HEK293 (cell line): ENCODE data around the gene MADD.

Experiments
- EGR2 ChIP-seq: fragments of 450-650 bp; formaldehyde crosslinking; IDR thresholded peaks from 2 replicates; pipeline ENCODE4 v1.5.1; 2016; ENCODE audit warnings: low read depth, missing biosample characterization, missing genetic modification characterization
- GLI4 ChIP-seq: fragments of 450-650 bp; formaldehyde crosslinking; IDR thresholded peaks from 2 replicates; pipeline ENCODE4 v1.5.1; 2016; ENCODE audit warnings: missing biosample characterization, missing genetic modification characterization
- GLIS2 ChIP-seq: fragments of 450-650 bp; formaldehyde crosslinking; IDR thresholded peaks from 2 replicates; pipeline ENCODE4 v1.5.1; 2016; ENCODE audit warnings: missing biosample characterization, missing genetic modification characterization
- KLF16 ChIP-seq: fragments of 450-650 bp; formaldehyde crosslinking; IDR thresholded peaks from 2 replicates; pipeline ENCODE4 v1.5.1; 2017; ENCODE audit warnings: missing biosample characterization, missing genetic modification characterization
- WT1 ChIP-seq: fragments of 450-650 bp; formaldehyde crosslinking; IDR thresholded peaks from 2 replicates; pipeline ENCODE4 v1.5.1; 2016; ENCODE audit warnings: missing biosample characterization, missing genetic modification characterization
- ZNF214 ChIP-seq: fragments of 450-650 bp; formaldehyde crosslinking; IDR thresholded peaks from 2 replicates; pipeline ENCODE4 v1.5.1; 2017; ENCODE audit warnings: missing biosample characterization, mild to moderate bottlenecking, missing genetic modification characterization, borderline replicate concordance
- ZNF394 ChIP-seq: fragments of 450-650 bp; formaldehyde crosslinking; IDR thresholded peaks from 2 replicates; pipeline ENCODE4 v1.5.1; 2016; ENCODE audit warnings: missing biosample characterization, missing genetic modification characterization, mild to moderate bottlenecking, moderate library complexity, borderline replicate concordance
- ZNF571 ChIP-seq: fragments of 450-650 bp; formaldehyde crosslinking; IDR thresholded peaks from 2 replicates; pipeline ENCODE4 v1.5.0; 2017; ENCODE audit warnings: missing biosample characterization, missing genetic modification characterization
- ZNF624 ChIP-seq: fragments of 450-650 bp; formaldehyde crosslinking; IDR thresholded peaks from 2 replicates; pipeline ENCODE4 v1.5.1; 2017; ENCODE audit warnings: missing biosample characterization, missing genetic modification characterization
- ZNF658 ChIP-seq: fragments of 450-650 bp; formaldehyde crosslinking; IDR thresholded peaks from 2 replicates; pipeline ENCODE4; 2016; ENCODE audit warnings: missing biosample characterization, missing genetic modification characterization
- ZNF768 ChIP-seq: fragments of 450-650 bp; formaldehyde crosslinking; IDR thresholded peaks from 2 replicates; pipeline ENCODE4 v1.5.1; 2018; ENCODE audit warnings: missing biosample characterization, mild to moderate bottlenecking, missing genetic modification characterization
- ZNF843 ChIP-seq: fragments of 450-650 bp; formaldehyde crosslinking; IDR thresholded peaks from 2 replicates; pipeline ENCODE4 v1.5.1; 2016; ENCODE audit warnings: missing biosample characterization, missing genetic modification characterization
- TF ChIP-seq, protein P1 (sequence below): fragments of 450-650 bp; formaldehyde crosslinking; IDR thresholded peaks from 2 replicates; pipeline ENCODE4 v1.5.1; 2017; ENCODE audit warnings: missing biosample characterization, missing genetic modification characterization
- TF ChIP-seq, protein P2 (sequence below): fragments of 450-650 bp; formaldehyde crosslinking; IDR thresholded peaks from 2 replicates; pipeline ENCODE4 v1.5.1; 2016; ENCODE audit warnings: missing biosample characterization, missing genetic modification characterization, borderline replicate concordance
- TF ChIP-seq, protein P3 (sequence below): fragments of 450-650 bp; formaldehyde crosslinking; IDR thresholded peaks from 2 replicates; pipeline ENCODE4 v1.5.1; 2016; ENCODE audit warnings: missing biosample characterization, missing genetic modification characterization
- TF ChIP-seq, protein P4 (sequence below): fragments of 450-650 bp; formaldehyde crosslinking; IDR thresholded peaks from 2 replicates; pipeline ENCODE4 v1.5.1; 2016; ENCODE audit warnings: missing biosample characterization, missing genetic modification characterization
- TF ChIP-seq, protein P5 (sequence below): fragments of 450-650 bp; formaldehyde crosslinking; IDR thresholded peaks from 2 replicates; pipeline ENCODE4 v1.5.1; 2017; ENCODE audit warnings: missing biosample characterization, missing genetic modification characterization
- TF ChIP-seq, protein P6 (sequence below): fragments of 450-650 bp; IDR thresholded peaks from 2 replicates; pipeline ENCODE4 v1.5.1; 2018; ENCODE audit warnings: missing biosample characterization, missing genetic modification characterization
- TF ChIP-seq, protein P7 (sequence below): fragments of 450-650 bp; formaldehyde crosslinking; optimal IDR thresholded peaks from 2 replicates; pipeline ENCODE3; 2016; ENCODE audit warnings: missing biosample characterization, mild to moderate bottlenecking, missing genetic modification characterization
- TF ChIP-seq, protein P8 (sequence below): fragments of 450-650 bp; formaldehyde crosslinking; IDR thresholded peaks from 2 replicates; pipeline ENCODE4 v1.5.1; 2016; ENCODE audit warnings: missing biosample characterization, missing genetic modification characterization

Gene MADD

DNA sequence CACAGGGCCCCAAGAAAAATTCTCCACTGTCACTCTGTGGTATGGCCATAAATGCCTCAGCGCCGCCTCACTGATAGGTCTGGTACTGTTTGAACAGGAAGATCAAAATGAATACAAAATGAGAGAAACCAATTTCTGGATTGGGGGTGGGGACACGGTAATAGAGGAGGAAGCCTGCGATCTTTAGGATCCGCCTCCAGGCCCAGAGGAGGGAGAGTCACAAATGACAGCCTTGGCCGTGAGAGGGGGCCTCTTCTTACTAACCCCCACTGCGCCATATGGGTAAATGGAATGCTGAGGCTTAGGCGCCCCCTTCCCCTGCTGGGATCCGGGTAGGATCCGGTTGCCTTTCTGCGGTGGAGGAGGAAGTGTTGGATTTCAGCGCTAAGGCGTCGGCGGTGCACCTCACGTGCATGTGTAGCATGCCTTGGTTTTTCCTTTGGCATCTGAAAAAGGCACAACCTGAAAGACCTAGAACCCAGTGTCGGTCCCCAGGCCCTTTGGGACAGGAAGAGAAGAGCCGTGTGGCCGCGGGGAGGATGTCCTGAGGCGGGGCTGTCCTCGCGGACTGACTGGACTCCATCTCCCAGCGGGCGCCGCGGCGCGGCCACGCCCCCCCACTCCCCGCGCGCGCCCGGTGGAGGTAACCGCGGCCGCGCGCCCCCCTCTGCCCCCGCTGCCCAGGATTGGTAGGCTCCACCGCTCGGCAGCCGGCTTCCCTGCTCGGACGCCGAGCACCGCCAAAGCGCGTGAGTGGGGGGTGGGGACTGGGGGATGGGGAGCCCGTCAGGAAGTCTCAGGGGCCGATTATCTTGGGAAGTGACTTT, 718 bp upstream of the MADD start (continued):
- TF ChIP-seq, protein P1, sequence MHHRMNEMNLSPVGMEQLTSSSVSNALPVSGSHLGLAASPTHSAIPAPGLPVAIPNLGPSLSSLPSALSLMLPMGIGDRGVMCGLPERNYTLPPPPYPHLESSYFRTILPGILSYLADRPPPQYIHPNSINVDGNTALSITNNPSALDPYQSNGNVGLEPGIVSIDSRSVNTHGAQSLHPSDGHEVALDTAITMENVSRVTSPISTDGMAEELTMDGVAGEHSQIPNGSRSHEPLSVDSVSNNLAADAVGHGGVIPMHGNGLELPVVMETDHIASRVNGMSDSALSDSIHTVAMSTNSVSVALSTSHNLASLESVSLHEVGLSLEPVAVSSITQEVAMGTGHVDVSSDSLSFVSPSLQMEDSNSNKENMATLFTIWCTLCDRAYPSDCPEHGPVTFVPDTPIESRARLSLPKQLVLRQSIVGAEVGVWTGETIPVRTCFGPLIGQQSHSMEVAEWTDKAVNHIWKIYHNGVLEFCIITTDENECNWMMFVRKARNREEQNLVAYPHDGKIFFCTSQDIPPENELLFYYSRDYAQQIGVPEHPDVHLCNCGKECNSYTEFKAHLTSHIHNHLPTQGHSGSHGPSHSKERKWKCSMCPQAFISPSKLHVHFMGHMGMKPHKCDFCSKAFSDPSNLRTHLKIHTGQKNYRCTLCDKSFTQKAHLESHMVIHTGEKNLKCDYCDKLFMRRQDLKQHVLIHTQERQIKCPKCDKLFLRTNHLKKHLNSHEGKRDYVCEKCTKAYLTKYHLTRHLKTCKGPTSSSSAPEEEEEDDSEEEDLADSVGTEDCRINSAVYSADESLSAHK (tag by site-specific recombination), result peak; percentile 24; the same call in 1 of the 2 replicates
- TF ChIP-seq ZNF214 (tag by site-specific recombination), result no peak
- no peak for TF ChIP-seq ZNF843 (tag by site-specific recombination)
- TF ChIP-seq KLF16, result no peak
- TF ChIP-seq GLI4 (tag by site-specific recombination), result no peak
- TF ChIP-seq, protein P2, sequence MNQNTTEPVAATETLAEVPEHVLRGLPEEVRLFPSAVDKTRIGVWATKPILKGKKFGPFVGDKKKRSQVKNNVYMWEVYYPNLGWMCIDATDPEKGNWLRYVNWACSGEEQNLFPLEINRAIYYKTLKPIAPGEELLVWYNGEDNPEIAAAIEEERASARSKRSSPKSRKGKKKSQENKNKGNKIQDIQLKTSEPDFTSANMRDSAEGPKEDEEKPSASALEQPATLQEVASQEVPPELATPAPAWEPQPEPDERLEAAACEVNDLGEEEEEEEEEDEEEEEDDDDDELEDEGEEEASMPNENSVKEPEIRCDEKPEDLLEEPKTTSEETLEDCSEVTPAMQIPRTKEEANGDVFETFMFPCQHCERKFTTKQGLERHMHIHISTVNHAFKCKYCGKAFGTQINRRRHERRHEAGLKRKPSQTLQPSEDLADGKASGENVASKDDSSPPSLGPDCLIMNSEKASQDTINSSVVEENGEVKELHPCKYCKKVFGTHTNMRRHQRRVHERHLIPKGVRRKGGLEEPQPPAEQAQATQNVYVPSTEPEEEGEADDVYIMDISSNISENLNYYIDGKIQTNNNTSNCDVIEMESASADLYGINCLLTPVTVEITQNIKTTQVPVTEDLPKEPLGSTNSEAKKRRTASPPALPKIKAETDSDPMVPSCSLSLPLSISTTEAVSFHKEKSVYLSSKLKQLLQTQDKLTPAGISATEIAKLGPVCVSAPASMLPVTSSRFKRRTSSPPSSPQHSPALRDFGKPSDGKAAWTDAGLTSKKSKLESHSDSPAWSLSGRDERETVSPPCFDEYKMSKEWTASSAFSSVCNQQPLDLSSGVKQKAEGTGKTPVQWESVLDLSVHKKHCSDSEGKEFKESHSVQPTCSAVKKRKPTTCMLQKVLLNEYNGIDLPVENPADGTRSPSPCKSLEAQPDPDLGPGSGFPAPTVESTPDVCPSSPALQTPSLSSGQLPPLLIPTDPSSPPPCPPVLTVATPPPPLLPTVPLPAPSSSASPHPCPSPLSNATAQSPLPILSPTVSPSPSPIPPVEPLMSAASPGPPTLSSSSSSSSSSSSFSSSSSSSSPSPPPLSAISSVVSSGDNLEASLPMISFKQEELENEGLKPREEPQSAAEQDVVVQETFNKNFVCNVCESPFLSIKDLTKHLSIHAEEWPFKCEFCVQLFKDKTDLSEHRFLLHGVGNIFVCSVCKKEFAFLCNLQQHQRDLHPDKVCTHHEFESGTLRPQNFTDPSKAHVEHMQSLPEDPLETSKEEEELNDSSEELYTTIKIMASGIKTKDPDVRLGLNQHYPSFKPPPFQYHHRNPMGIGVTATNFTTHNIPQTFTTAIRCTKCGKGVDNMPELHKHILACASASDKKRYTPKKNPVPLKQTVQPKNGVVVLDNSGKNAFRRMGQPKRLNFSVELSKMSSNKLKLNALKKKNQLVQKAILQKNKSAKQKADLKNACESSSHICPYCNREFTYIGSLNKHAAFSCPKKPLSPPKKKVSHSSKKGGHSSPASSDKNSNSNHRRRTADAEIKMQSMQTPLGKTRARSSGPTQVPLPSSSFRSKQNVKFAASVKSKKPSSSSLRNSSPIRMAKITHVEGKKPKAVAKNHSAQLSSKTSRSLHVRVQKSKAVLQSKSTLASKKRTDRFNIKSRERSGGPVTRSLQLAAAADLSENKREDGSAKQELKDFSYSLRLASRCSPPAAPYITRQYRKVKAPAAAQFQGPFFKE (tag by site-specific recombination), result no peak
- TF ChIP-seq, protein P3, sequence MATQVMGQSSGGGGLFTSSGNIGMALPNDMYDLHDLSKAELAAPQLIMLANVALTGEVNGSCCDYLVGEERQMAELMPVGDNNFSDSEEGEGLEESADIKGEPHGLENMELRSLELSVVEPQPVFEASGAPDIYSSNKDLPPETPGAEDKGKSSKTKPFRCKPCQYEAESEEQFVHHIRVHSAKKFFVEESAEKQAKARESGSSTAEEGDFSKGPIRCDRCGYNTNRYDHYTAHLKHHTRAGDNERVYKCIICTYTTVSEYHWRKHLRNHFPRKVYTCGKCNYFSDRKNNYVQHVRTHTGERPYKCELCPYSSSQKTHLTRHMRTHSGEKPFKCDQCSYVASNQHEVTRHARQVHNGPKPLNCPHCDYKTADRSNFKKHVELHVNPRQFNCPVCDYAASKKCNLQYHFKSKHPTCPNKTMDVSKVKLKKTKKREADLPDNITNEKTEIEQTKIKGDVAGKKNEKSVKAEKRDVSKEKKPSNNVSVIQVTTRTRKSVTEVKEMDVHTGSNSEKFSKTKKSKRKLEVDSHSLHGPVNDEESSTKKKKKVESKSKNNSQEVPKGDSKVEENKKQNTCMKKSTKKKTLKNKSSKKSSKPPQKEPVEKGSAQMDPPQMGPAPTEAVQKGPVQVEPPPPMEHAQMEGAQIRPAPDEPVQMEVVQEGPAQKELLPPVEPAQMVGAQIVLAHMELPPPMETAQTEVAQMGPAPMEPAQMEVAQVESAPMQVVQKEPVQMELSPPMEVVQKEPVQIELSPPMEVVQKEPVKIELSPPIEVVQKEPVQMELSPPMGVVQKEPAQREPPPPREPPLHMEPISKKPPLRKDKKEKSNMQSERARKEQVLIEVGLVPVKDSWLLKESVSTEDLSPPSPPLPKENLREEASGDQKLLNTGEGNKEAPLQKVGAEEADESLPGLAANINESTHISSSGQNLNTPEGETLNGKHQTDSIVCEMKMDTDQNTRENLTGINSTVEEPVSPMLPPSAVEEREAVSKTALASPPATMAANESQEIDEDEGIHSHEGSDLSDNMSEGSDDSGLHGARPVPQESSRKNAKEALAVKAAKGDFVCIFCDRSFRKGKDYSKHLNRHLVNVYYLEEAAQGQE (tag by site-specific recombination), result no peak
- no peak for TF ChIP-seq ZNF768 (tag by site-specific recombination)
- no peak for TF ChIP-seq WT1
- TF ChIP-seq, protein P4, sequence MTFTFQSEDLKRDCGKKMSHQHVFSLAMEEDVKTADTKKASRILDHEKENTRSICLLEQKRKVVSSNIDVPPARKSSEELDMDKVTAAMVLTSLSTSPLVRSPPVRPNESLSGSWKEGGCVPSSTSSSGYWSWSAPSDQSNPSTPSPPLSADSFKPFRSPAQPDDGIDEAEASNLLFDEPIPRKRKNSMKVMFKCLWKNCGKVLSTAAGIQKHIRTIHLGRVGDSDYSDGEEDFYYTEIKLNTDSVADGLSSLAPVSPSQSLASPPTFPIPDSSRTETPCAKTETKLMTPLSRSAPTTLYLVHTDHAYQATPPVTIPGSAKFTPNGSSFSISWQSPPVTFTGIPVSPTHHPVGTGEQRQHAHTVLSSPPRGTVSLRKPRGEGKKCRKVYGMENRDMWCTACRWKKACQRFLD (tag by site-specific recombination), result no peak
- TF ChIP-seq, protein P5, sequence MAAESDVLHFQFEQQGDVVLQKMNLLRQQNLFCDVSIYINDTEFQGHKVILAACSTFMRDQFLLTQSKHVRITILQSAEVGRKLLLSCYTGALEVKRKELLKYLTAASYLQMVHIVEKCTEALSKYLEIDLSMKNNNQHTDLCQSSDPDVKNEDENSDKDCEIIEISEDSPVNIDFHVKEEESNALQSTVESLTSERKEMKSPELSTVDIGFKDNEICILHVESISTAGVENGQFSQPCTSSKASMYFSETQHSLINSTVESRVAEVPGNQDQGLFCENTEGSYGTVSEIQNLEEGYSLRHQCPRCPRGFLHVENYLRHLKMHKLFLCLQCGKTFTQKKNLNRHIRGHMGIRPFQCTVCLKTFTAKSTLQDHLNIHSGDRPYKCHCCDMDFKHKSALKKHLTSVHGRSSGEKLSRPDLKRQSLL (tag by site-specific recombination), result no peak
- TF ChIP-seq, protein P6, sequence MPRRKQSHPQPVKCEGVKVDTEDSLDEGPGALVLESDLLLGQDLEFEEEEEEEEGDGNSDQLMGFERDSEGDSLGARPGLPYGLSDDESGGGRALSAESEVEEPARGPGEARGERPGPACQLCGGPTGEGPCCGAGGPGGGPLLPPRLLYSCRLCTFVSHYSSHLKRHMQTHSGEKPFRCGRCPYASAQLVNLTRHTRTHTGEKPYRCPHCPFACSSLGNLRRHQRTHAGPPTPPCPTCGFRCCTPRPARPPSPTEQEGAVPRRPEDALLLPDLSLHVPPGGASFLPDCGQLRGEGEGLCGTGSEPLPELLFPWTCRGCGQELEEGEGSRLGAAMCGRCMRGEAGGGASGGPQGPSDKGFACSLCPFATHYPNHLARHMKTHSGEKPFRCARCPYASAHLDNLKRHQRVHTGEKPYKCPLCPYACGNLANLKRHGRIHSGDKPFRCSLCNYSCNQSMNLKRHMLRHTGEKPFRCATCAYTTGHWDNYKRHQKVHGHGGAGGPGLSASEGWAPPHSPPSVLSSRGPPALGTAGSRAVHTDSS (tag by site-specific recombination), result no peak
- TF ChIP-seq, protein P7, sequence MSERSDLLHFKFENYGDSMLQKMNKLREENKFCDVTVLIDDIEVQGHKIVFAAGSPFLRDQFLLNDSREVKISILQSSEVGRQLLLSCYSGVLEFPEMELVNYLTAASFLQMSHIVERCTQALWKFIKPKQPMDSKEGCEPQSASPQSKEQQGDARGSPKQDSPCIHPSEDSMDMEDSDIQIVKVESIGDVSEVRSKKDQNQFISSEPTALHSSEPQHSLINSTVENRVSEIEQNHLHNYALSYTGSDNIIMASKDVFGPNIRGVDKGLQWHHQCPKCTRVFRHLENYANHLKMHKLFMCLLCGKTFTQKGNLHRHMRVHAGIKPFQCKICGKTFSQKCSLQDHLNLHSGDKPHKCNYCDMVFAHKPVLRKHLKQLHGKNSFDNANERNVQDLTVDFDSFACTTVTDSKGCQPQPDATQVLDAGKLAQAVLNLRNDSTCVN (tag by site-specific recombination), result peak; percentile 78
- no peak for TF ChIP-seq ZNF624 (tag by site-specific recombination)
- TF ChIP-seq ZNF394, result peak; percentile 22; the same call in 1 of the 2 replicates
- TF ChIP-seq ZNF571 (tag by site-specific recombination), result no peak
- TF ChIP-seq EGR2 (tag by site-specific recombination), result peak; percentile 31; the same call in 1 of the 2 replicates
- no peak for TF ChIP-seq ZNF658 (tag by site-specific recombination)
- TF ChIP-seq, protein P8, sequence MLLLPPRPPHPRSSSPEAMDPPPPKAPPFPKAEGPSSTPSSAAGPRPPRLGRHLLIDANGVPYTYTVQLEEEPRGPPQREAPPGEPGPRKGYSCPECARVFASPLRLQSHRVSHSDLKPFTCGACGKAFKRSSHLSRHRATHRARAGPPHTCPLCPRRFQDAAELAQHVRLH (tag by site-specific recombination), result peak; percentile 97
- peak; percentile 47; the same call in 1 of the 2 replicates for TF ChIP-seq GLIS2 (tag by site-specific recombination)
